GM18505 (cell line): ENCODE results near the gene PLEKHG3.

Source experiments
- ATAC-seq: cut with Tn5 transposase; IDR thresholded peaks from one replicate; pipeline ENCODE4 v1.9.1; 2021; ENCODE audit not compliant: unreplicated experiment
- POLR2A ChIP-seq: IDR thresholded peaks from 4 replicates; pipeline ENCODE4 v1.6.1; 2011; ENCODE audit warnings: borderline replicate concordance; ENCODE audit not compliant: insufficient read depth, insufficient read length; ENCODE audit errors: extremely low read depth

The PLEKHG3 gene

GRCh38 chr14:64706593-64707193 is 2.5 kb downstream of the PLEKHG3 start:
- TF ChIP-seq POLR2A: no peak
- no peak for ATAC-seq

DNA sequence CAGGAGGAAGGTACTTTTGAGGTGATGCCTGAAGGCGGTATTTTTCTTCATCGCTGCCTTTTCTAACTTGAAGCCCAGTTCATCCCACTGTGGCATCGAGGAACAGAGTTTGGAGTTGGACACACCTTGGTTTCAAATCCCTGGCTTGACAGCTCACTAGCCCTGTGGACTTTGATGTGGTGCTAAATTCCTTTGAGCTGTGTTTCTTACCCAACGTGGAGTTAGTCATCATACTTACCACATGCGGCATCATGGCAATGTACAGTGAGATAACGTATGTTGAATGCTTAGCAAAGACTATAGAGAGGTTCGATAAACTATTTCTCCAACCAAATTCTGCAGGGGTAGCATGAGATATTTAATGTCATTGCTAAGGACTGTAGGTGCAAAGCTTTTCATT is 3.4 kb downstream of the PLEKHG3 start:
- ATAC-seq: no peak
- TF ChIP-seq POLR2A: no peak

DNA sequence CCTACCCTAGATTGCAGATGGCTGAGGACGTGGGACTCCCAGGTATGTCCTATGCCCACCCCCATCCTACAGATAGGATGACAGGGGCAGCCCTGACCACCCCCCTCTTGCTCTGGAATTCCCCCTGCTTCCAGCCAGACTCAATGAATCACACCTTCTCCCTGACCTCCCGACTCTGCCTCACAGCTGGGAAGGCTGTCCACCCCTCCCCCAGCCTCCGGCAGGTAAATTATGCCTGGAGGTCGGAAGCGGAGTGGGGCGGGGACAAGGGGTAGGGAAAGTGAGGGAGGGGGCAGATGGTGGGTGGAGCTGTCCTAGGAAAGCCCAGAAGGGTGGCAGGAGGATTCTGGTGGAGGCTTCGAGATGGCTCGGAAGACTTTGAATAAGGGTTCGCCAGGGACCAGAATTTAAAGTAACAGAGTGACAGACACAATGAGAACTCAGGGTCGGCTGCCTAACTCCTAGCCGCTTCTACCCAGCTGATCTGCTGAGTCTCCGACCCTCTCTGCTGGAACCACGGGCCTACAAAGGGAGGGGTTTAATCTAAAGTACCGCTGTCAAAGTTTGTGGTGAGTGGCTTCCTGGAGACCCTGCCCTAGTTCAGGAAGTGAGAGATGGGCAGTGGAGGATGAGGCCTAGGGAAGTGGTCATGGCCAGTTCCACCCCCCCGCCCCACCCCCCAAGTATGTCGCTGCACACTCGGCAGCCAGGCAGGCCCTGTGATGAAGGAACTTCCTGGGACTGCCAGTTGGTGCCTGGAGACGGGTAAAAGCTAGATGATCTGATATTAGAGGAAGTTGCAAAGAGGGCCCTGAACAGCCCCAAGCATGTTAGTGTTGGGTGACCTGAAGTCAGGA is 4.2 kb downstream of the PLEKHG3 start:
- ATAC-seq: no peak

GRCh38 chr14:64709126-64709525 is 4.9 kb downstream of the PLEKHG3 start:
- no peak for TF ChIP-seq POLR2A
- ATAC-seq: no peak

More for the DNA sequence above, 4.2 kb downstream of the PLEKHG3 start:
- TF ChIP-seq POLR2A: no peak

DNA sequence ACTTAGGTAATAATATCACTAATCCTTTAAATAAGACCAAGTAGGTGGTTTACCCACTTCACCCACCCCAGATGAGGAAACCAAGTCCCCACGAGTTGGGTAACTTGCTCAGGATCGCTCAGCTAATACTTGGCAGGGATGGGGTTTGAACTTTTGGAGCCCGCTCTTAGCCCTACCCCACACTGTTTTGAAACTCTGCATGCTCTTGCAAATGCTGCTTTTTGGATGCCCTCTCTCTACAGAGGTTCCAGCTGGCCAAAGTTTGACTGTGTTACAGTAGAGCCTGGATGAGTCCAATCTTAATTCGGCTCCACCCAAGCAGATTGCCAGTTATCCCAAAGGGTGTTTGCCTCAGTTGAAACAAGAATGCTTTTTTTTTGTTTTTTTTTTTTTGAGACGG is 6.8 kb downstream of the PLEKHG3 start:
- no peak for TF ChIP-seq POLR2A

GRCh38 chr14:64713677-64714076 is 9.5 kb downstream of the PLEKHG3 start:
- no peak for TF ChIP-seq POLR2A
- ATAC-seq: no peak

More for the DNA sequence above, 6.8 kb downstream of the PLEKHG3 start:
- ATAC-seq: no peak

DNA sequence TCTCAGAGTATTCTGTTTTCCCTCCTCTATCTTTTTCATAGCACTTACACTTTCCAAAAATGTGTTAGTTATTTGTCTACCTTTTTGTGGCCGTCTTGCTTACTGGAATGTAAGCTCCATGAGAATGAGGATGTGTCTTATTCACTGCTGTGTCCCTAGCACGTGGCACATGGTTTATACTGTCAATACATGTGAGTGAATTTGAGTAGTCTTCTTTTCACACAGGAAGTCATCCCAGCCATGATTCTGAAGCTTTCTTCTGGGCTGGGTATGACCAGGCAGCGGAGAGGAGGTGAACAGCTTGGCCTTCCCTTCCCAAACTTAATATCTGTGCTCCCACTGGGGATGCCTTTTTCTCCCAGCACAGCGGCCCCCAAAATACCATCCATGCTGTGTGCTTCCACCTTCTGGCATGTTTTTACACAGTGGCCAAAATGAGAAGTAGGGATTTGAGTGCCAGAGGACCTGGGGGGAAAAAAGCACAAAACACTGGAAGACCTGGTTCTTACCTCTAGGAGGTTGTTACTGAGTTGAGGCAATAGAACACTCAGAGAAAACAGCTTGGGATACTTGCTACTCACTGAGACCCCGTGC is 10.3 kb downstream of the PLEKHG3 start:
- no peak for TF ChIP-seq POLR2A

GRCh38 chr14:64715146-64715627 is 11.0 kb downstream of the PLEKHG3 start:
- ATAC-seq: no peak
- TF ChIP-seq POLR2A: no peak

More for the DNA sequence above, 10.3 kb downstream of the PLEKHG3 start:
- ATAC-seq: no peak

GRCh38 chr14:64715628-64716412 is 11.6 kb downstream of the PLEKHG3 start:
- no peak for TF ChIP-seq POLR2A
- ATAC-seq: no peak

- no peak for TF ChIP-seq POLR2A
- no peak for ATAC-seq
Observed at GRCh38 chr14:64717870-64718269, 13.6 kb downstream of the PLEKHG3 start.

GRCh38 chr14:64718762-64719161 is 14.5 kb downstream of the PLEKHG3 start:
- ATAC-seq: no peak
- TF ChIP-seq POLR2A: no peak

DNA sequence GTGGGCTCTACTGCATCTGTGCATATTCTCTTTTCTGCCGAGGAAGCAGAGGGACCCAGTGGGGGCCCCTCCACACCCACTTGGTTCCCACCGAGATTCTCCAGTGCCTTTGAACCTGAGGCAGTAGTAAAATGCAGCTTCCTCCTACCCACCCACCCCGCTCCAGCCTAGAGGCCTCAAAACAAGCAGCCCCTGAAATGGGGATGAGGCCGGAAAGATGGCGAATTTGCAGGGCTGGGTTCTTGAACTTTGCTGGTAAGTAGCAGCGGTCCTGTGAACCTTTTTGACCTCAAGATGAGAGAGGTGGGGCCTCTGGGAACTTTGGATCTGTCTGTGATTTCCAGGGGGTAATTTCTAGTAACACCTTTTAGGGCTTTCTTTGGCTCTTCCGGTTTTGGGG is 15.4 kb downstream of the PLEKHG3 start:
- no peak for ATAC-seq
- TF ChIP-seq POLR2A: no peak

- TF ChIP-seq POLR2A: no peak
- no peak for ATAC-seq
Observed at GRCh38 chr14:64720131-64720576, 15.9 kb downstream of the PLEKHG3 start.
